ENCODE measurements around the gene NFATC2IP.
A peak's percentile ranks its signal among the peaks of the same experiment; 100 is the strongest.

Gene NFATC2IP

DNA sequence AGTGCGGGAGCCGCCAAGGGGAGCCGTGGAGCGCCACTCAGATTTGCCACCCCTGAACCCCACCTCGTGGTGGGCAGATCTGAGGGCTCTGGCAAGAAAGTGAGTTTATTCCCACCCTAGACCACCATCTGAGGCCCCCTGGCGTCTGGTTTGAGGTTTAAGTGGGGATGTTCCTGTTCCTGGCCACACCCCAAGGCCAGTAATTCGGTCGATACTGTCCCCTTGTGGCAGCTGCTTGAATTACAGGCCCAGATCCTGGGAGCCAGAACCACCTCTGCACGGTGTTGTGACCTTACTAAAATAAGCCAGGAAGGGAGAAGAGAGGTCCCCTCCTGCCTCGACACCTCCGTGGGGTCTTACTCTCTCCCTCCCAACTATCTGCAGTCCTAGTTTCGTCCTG, 30.8 kb downstream of the NFATC2IP start:
- H2AFZ ChIP-seq, result no peak overlapping the region
- TF ChIP-seq, protein P1, sequence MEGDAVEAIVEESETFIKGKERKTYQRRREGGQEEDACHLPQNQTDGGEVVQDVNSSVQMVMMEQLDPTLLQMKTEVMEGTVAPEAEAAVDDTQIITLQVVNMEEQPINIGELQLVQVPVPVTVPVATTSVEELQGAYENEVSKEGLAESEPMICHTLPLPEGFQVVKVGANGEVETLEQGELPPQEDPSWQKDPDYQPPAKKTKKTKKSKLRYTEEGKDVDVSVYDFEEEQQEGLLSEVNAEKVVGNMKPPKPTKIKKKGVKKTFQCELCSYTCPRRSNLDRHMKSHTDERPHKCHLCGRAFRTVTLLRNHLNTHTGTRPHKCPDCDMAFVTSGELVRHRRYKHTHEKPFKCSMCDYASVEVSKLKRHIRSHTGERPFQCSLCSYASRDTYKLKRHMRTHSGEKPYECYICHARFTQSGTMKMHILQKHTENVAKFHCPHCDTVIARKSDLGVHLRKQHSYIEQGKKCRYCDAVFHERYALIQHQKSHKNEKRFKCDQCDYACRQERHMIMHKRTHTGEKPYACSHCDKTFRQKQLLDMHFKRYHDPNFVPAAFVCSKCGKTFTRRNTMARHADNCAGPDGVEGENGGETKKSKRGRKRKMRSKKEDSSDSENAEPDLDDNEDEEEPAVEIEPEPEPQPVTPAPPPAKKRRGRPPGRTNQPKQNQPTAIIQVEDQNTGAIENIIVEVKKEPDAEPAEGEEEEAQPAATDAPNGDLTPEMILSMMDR (IDR thresholded peaks at IDR 0.05), result peak; percentile 44
- no peaks in the 10 kb centered on the region for H3K36me3 ChIP-seq (ENCODE audit: control insufficient read depth, insufficient read depth, low read length)
- H3K9me3 ChIP-seq (ENCODE audit: control insufficient read depth, low read length), result no peaks in the 10 kb centered on the region
- H3K79me2 ChIP-seq, result peaks cover 2% of the 10 kb centered on the region
- H3K4me1 ChIP-seq, result no peaks in the 10 kb centered on the region
- H3K27ac ChIP-seq, result no peak overlapping the region
- H3K4me3 ChIP-seq (ENCODE audit: low read depth, low read length), result no peak overlapping the region
- H3K4me2 ChIP-seq (ENCODE audit: low read length), result no peak overlapping the region
- H3K9ac ChIP-seq, result no peak overlapping the region
- no peaks in the 10 kb centered on the region for H3K27me3 ChIP-seq (ENCODE audit: control insufficient read depth, insufficient read depth, low read length)

DNA sequence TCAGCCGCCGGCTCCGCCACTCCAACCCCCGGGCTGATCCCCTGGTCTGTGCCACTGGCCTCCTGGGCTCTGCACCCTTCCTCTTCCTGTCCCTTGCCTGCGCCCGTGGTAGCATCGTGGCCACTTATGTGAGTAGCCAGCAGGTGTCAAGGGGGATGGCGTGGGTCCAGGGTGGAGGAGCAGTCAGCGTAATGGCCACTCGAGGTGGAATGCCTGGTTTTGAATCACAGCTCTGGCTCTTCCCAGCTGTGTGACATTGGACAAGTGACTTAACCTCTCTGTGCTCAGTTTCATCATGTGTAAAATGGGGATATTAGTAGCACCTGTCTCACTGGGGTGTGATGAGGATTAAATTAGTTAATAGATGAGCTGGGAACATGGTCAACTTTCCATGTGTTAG, 31.7 kb downstream of the NFATC2IP start:
- H3K9me3 ChIP-seq (ENCODE audit: control insufficient read depth, low read length), result no peaks in the 10 kb centered on the region
- TF ChIP-seq, protein P1 (IDR thresholded peaks at IDR 0.05), result no peak
- H2AFZ ChIP-seq, result no peak overlapping the region
- no peak overlapping the region for H3K4me3 ChIP-seq (ENCODE audit: low read depth, low read length)
- no peak overlapping the region for H3K27ac ChIP-seq
- H3K79me2 ChIP-seq, result peaks cover 2% of the 10 kb centered on the region
- no peaks in the 10 kb centered on the region for H3K4me1 ChIP-seq
- H3K4me2 ChIP-seq (ENCODE audit: low read length), result no peak overlapping the region
- no peak overlapping the region for H3K9ac ChIP-seq
- no peaks in the 10 kb centered on the region for H3K36me3 ChIP-seq (ENCODE audit: control insufficient read depth, insufficient read depth, low read length)
- H3K27me3 ChIP-seq (ENCODE audit: control insufficient read depth, insufficient read depth, low read length), result no peaks in the 10 kb centered on the region

DNA sequence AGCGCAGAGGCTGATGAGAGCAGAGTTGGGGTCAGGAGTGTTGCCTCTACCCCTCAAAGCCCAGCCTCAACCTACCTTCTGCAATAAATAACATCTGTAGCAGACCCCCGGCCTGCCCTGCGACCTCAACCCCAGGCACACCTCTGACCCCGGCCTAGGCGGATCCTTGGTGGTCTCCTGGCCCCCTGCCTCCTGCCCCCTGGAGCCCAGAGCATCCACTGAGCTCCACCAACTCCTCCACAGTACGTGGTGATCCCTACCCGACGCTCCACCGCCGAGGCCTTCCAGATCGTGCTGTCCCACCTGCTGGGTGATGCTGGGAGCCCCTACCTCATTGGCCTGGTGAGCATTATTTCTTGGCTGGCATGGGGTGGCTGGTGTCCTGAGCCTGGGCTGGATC, 32.2 kb downstream of the NFATC2IP start:
- peaks cover 2% of the 10 kb centered on the region for H3K79me2 ChIP-seq
- H3K36me3 ChIP-seq (ENCODE audit: control insufficient read depth, insufficient read depth, low read length), result no peaks in the 10 kb centered on the region
- H3K27ac ChIP-seq, result no peak overlapping the region
- H3K4me1 ChIP-seq, result no peaks in the 10 kb centered on the region
- H3K4me2 ChIP-seq (ENCODE audit: low read length), result no peak overlapping the region
- H3K27me3 ChIP-seq (ENCODE audit: control insufficient read depth, insufficient read depth, low read length), result no peaks in the 10 kb centered on the region
- H3K4me3 ChIP-seq (ENCODE audit: low read depth, low read length), result no peak overlapping the region
- no peak overlapping the region for H2AFZ ChIP-seq
- TF ChIP-seq, protein P1 (IDR thresholded peaks at IDR 0.05), result no peak
- no peaks in the 10 kb centered on the region for H3K9me3 ChIP-seq (ENCODE audit: control insufficient read depth, low read length)
- H3K9ac ChIP-seq, result no peak overlapping the region

DNA sequence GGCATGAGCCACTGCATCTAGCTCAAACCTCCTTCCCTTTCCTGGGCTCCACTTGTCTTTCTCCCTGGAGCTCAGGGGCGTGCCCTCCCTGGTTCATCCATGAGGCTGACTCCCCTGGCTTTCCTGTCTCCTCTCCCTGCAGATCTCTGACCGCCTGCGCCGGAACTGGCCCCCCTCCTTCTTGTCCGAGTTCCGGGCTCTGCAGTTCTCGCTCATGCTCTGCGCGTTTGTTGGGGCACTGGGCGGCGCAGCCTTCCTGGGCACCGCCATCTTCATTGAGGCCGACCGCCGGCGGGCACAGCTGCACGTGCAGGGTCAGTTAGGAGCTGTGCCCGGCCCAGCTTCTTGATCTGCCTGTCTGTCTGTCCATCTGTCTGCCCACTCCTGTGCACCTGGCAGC, 32.9 kb downstream of the NFATC2IP start:
- Histone ChIP-seq H3K4me1 (no peaks in the 10 kb centered on the region), H3K9me3 (ENCODE audit: control insufficient read depth, low read length) (no peaks in the 10 kb centered on the region), H3K27me3 (ENCODE audit: control insufficient read depth, insufficient read depth, low read length) (no peaks in the 10 kb centered on the region), H3K9ac (no peak overlapping the region), H3K4me3 (ENCODE audit: low read depth, low read length) (no peak overlapping the region), H3K4me2 (ENCODE audit: low read length) (no peak overlapping the region), H2AFZ (no peak overlapping the region), H3K27ac (no peak overlapping the region), H3K36me3 (ENCODE audit: control insufficient read depth, insufficient read depth, low read length) (no peaks in the 10 kb centered on the region), H3K79me2 (peaks cover 2% of the 10 kb centered on the region)
- TF ChIP-seq, protein P1 (IDR thresholded peaks at IDR 0.05), result no peak

DNA sequence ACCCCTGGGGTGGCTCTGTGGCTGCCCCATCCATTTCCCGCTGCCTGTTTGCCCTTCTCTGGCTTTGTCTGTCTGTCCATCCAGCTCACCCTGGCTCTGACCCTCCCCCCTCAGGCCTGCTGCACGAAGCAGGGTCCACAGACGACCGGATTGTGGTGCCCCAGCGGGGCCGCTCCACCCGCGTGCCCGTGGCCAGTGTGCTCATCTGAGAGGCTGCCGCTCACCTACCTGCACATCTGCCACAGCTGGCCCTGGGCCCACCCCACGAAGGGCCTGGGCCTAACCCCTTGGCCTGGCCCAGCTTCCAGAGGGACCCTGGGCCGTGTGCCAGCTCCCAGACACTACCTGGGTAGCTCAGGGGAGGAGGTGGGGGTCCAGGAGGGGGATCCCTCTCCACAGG, 33.4 kb downstream of the NFATC2IP start:
- peaks cover 2% of the 10 kb centered on the region for H3K79me2 ChIP-seq
- H3K9ac ChIP-seq, result no peak overlapping the region
- no peak overlapping the region for H2AFZ ChIP-seq
- H3K36me3 ChIP-seq (ENCODE audit: control insufficient read depth, insufficient read depth, low read length), result no peaks in the 10 kb centered on the region
- no peaks in the 10 kb centered on the region for H3K9me3 ChIP-seq (ENCODE audit: control insufficient read depth, low read length)
- no peak overlapping the region for H3K4me2 ChIP-seq (ENCODE audit: low read length)
- no peaks in the 10 kb centered on the region for H3K27me3 ChIP-seq (ENCODE audit: control insufficient read depth, insufficient read depth, low read length)
- H3K4me3 ChIP-seq (ENCODE audit: low read depth, low read length), result no peak overlapping the region
- no peaks in the 10 kb centered on the region for H3K4me1 ChIP-seq
- no peak overlapping the region for H3K27ac ChIP-seq
- TF ChIP-seq, protein P1 (IDR thresholded peaks at IDR 0.05), result no peak
